ENCODE data around the gene ASB3.

DNA sequence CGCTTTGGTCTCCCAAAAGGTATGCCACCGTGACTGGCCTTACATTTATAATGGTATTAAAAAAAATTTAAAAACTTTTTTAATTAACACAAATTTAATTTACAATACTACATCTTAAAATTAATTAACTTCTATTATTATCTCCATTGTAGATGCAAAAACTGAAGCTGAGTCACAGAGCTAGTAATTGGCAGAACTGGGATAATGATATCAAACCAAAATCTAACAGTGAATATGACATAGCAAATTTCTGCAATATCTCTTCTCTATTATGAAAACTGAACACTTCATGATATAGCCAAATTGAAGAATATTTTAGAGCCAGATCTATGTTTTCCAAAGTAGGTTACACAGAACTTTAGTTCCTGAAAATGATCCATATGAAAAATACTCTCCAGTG is 85.5 kb downstream of the ASB3 start:
- TF ChIP-seq, protein P1, sequence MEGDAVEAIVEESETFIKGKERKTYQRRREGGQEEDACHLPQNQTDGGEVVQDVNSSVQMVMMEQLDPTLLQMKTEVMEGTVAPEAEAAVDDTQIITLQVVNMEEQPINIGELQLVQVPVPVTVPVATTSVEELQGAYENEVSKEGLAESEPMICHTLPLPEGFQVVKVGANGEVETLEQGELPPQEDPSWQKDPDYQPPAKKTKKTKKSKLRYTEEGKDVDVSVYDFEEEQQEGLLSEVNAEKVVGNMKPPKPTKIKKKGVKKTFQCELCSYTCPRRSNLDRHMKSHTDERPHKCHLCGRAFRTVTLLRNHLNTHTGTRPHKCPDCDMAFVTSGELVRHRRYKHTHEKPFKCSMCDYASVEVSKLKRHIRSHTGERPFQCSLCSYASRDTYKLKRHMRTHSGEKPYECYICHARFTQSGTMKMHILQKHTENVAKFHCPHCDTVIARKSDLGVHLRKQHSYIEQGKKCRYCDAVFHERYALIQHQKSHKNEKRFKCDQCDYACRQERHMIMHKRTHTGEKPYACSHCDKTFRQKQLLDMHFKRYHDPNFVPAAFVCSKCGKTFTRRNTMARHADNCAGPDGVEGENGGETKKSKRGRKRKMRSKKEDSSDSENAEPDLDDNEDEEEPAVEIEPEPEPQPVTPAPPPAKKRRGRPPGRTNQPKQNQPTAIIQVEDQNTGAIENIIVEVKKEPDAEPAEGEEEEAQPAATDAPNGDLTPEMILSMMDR (conservative IDR thresholded peaks at IDR 0.05; ENCODE audit: low read depth, low read length): no peak
- no peak for TF ChIP-seq EZH2phosphoT487 (IDR thresholded peaks at IDR 0.05; ENCODE audit: borderline replicate concordance, low read length)

Measured in PC-3 (cell line).